ENCODE results near the gene PCK2. TPM values are rescaled to one million over a fixed set of nuclear protein-coding genes. Genes with fewer than 3 reads are reported as not detected.

PCK2 gene
- total and polyA plus RNA-seq, 12 donors: 0.75 to 7.3 (median 2.6) TPM

- intact Hi-C loops (cut with DNase I): loop anchor here in 1 of 10 donors (10.0 kb wide), 1 partner anchor 114 kb away; the partner anchor contains the start of gene DHRS4L2
- no peak for ATAC-seq
These were observed 5.1 kb downstream of the PCK2 start for GRCh38 chr14:24098927-24099813.

GRCh38 chr14:24100197-24100981 is 6.3 kb downstream of the PCK2 start:
- TF ChIP-seq CTCF (IDR thresholded peaks at IDR 0.05): no peak
- intact Hi-C loops (cut with DNase I): loop anchor here in 2 of 10 donors (5.0 to 10.0 kb wide), 2 partner anchors 38 to 116 kb away; partner anchors contain the start of gene DHRS4L2 (in 1 of the 2)
- Histone ChIP-seq H3K4me1 (peaks cover 0 to 5% (median 1%) of the 10 kb centered on the region in 9 donors), H3K27ac (no peak overlapping the region), H3K27me3 (no peaks in the 10 kb centered on the region), H3K36me3 (peaks cover 0 to 67% (median 0%) of the 10 kb centered on the region in 9 donors), H3K9me3 (no peaks in the 10 kb centered on the region), H3K4me3 (no peak overlapping the region)
- no peak for DNase-seq
- no peak for ATAC-seq
- 85 to 86% methylated on average over 4 of the region's 4 CpGs for WGBS, 2 donors

More at GRCh38 chr14:24098927-24099813, 5.1 kb downstream of the PCK2 start:
- Histone ChIP-seq H3K27me3 (no peaks in the 10 kb centered on the region), H3K4me1 (peaks cover 0 to 17% (median 12%) of the 10 kb centered on the region in 9 donors), H3K36me3 (peaks cover 0 to 65% (median 0%) of the 10 kb centered on the region in 9 donors), H3K27ac (no peak overlapping the region), H3K4me3 (no peak overlapping the region), H3K9me3 (no peaks in the 10 kb centered on the region)
- WGBS, 2 donors: 87 to 89% methylated on average over 17 of the region's 17 CpGs
- no peak for DNase-seq
- no peak for TF ChIP-seq CTCF (IDR thresholded peaks at IDR 0.05)

DNA sequence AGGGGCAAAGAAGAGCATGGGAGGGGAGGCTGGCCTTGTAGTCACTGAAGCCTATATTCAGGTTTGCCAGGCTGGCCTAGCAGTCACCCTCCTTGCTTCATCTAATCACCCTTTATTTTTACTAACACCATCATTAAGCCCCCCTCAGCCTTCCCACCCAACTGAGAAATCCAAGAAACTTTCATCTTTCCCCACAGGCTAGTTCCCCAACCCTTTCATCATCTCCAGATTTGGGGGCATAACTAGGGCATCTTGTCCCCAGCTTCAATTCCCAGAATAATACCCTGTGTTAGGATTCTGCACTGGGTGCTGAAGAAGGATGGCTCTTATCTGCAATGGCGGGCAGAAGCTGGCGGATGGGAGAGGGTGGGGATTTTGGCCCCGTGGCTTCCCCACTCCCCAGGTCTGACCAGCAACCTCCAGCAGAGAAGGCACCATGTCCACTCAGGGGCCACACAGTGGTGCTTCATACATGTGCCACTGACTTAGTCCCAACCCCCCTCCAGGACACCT is 6.9 kb downstream of the PCK2 start:
- intact Hi-C loops (cut with DNase I): loop anchor here in 2 of 10 donors (5.0 to 10.0 kb wide), 2 partner anchors 39 to 116 kb away; partner anchors contain the start of gene DHRS4L2 (in 1 of the 2)
- Histone ChIP-seq H3K4me1 (peaks cover 0 to under 1% (median 0%) of the 10 kb centered on the region in 9 donors), H3K9me3 (no peaks in the 10 kb centered on the region), H3K27me3 (no peaks in the 10 kb centered on the region), H3K4me3 (no peak overlapping the region), H3K36me3 (peaks cover 0 to 67% (median 0%) of the 10 kb centered on the region in 9 donors), H3K27ac (no peak overlapping the region)
- no peak for TF ChIP-seq CTCF (IDR thresholded peaks at IDR 0.05)
- WGBS, 2 donors: 92 to 97% methylated on average over 3 of the region's 3 CpGs
- DNase-seq (no peak), ATAC-seq (no peak)
